PC-9 (cell line): ENCODE measurements around the gene RPL26. TPM values are rescaled to one million over a fixed set of nuclear protein-coding genes. Genes with fewer than 3 reads are reported as not detected.
"Not testable (repeated sequence)": the region's sequence is repeated elsewhere in the genome, so short reads cannot be mapped to it uniquely, and the experiment has no call there.

Experiments
- BruUV-seq: library from RNA; stranded (reverse); fragments of 400-500 nt; replicated peaks from 2 replicates; lab custom pipeline; 2021; lab: Mats Ljungman, UMichigan
- CTCF ChIA-PET: fragments of 300-600 bp; sonication (Branson Sonifier 250); formaldehyde crosslinking; loops from one replicate; lab custom pipeline; 2022; ENCODE audit warnings: antibody characterized with exemption; lab: Charles Lee
- POLR2A ChIA-PET: fragments of 300-600 bp; sonication (Branson Sonifier 250); formaldehyde crosslinking; loops from one replicate; lab custom pipeline; 2022; ENCODE audit warnings: antibody characterized with exemption; ENCODE audit not compliant: unreplicated experiment; lab: Charles Lee
- DNase-seq, 2 experiments: peaks; one replicate each; pipeline versions ENCODE4 v3.0.0 to v3.0.0-alpha.2; 2015 to 2022; ENCODE audit warnings: mixed read lengths in 1 of 2
- H2AFZ ChIP-seq: fragments of 200-600 bp; sonication (generic); 2 replicates; pipeline ENCODE4 v1.8.1; 2017; ENCODE audit warnings: antibody characterized with exemption
- H3F3A ChIP-seq: fragments of 200-600 bp; sonication (generic); 2 replicates; pipeline ENCODE4 v1.8.1; 2017; ENCODE audit warnings: antibody characterized with exemption, mild to moderate bottlenecking, low read depth; ENCODE audit not compliant: insufficient read depth
- H3K27ac ChIP-seq: fragments of 200-600 bp; sonication (generic); 2 replicates; pipeline ENCODE4 v1.6.1; 2016; ENCODE audit warnings: mixed run types
- H3K27me3 ChIP-seq: fragments of 200-600 bp; sonication (generic); 2 replicates; pipeline ENCODE4 v1.6.1; 2016; ENCODE audit warnings: low read depth, mixed run types; ENCODE audit not compliant: insufficient read depth
- H3K36me3 ChIP-seq: fragments of 200-600 bp; sonication (generic); 2 replicates; pipeline ENCODE4 v1.6.1; 2016; ENCODE audit warnings: low read depth, mixed run types
- H3K4me1 ChIP-seq: fragments of 200-600 bp; sonication (generic); replicated peaks from 2 replicates; pipeline ENCODE4 v1.6.1; 2016; ENCODE audit warnings: mixed run types; ENCODE audit not compliant: insufficient read depth
- H3K4me2 ChIP-seq: fragments of 200-600 bp; sonication (generic); 2 replicates; pipeline ENCODE4 v1.6.1; 2017; ENCODE audit warnings: mixed run types
- H3K4me3 ChIP-seq: fragments of 200-600 bp; sonication (generic); 2 replicates; pipeline ENCODE4 v1.6.1; 2016; ENCODE audit warnings: mixed run types
- H3K79me2 ChIP-seq: fragments of 200-600 bp; sonication (generic); 2 replicates; pipeline ENCODE4 v1.6.1; 2017; ENCODE audit warnings: low read depth, mixed run types
- H3K9me2 ChIP-seq: fragments of 200-600 bp; sonication (generic); 2 replicates; pipeline ENCODE4 v1.8.1; 2017; ENCODE audit warnings: mild to moderate bottlenecking; ENCODE audit not compliant: insufficient read depth
- H3K9me3 ChIP-seq: fragments of 200-600 bp; sonication (generic); 2 replicates; pipeline ENCODE4 v1.8.1; 2016; ENCODE audit warnings: low read depth; ENCODE audit not compliant: insufficient read depth
- H4K20me1 ChIP-seq: fragments of 200-600 bp; sonication (generic); 2 replicates; pipeline ENCODE4 v1.8.1; 2017; ENCODE audit not compliant: insufficient read depth
- CTCF ChIP-seq: fragments of 200-600 bp; sonication (generic); conservative IDR thresholded peaks from 2 replicates; pipeline ENCODE4 v1.6.1; 2017; ENCODE audit warnings: mixed run types, antibody characterized with exemption, mild to moderate bottlenecking, moderate library complexity
- EZH2 ChIP-seq: fragments of 200-600 bp; sonication (generic); IDR thresholded peaks from 2 replicates; pipeline ENCODE4 v1.8.0; 2017; ENCODE audit warnings: antibody characterized with exemption, low read depth
- intact Hi-C: fragments of 100-400 bp; cut with micrococcal nuclease; formaldehyde crosslinking; loops from one replicate; pipeline ENCODE4 v1.10.0; 2022; ENCODE audit not compliant: unreplicated experiment
- total RNA-seq: library from RNA; stranded (reverse); gene quantifications from 2 replicates; pipeline ENCODE4 v1.2.3, GENCODE V29; 2021

RPL26 gene
- total RNA-seq, 1 experiment from 2014 or later, result 2,519 TPM

GRCh38 chr17:8353736-8354135, 29.3 kb downstream of the RPL26 start:
- H3K9me3 ChIP-seq, result no peaks in the 10 kb centered on the region
- ChIA-PET POLR2A (no interaction called here), CTCF (no interaction called here)
- DNase-seq, result no peak
- intact Hi-C loops, result no loop called here
- H3K4me2 ChIP-seq, result no peak overlapping the region
- no peak overlapping the region for H3K4me3 ChIP-seq
- no peak overlapping the region for H3K27ac ChIP-seq
- H4K20me1 ChIP-seq, result no peaks in the 10 kb centered on the region
- no TSS peak for BruUV-seq
- TF ChIP-seq CTCF, result no peak
- no peak for TF ChIP-seq EZH2
- H3F3A ChIP-seq, result no peaks in the 10 kb centered on the region
- no peaks in the 10 kb centered on the region for H3K27me3 ChIP-seq
- H3K79me2 ChIP-seq, result no peaks in the 10 kb centered on the region
- no peaks in the 10 kb centered on the region for H3K36me3 ChIP-seq
- no peak overlapping the region for H2AFZ ChIP-seq
- H3K9me2 ChIP-seq, result no peaks in the 10 kb centered on the region
- no peaks in the 10 kb centered on the region for H3K4me1 ChIP-seq

- H3K9me2 ChIP-seq, result no peaks in the 10 kb centered on the region
- POLR2A ChIA-PET, result no interaction called here
- no peaks in the 10 kb centered on the region; the same call in 1 of the 2 replicates for H3K27me3 ChIP-seq
- no peak overlapping the region for H2AFZ ChIP-seq
- no peaks in the 10 kb centered on the region for H3K9me3 ChIP-seq
- no peaks in the 10 kb centered on the region for H3F3A ChIP-seq
- no peaks in the 10 kb centered on the region for H3K4me1 ChIP-seq
- H4K20me1 ChIP-seq, result no peaks in the 10 kb centered on the region
- no peak overlapping the region for H3K27ac ChIP-seq
- no peak for DNase-seq
- intact Hi-C loops, result no loop called here
- H3K4me3 ChIP-seq, result no peak overlapping the region
- no peaks in the 10 kb centered on the region for H3K36me3 ChIP-seq
- CTCF ChIA-PET, result no interaction called here
- BruUV-seq, result no TSS peak
- no peak overlapping the region for H3K4me2 ChIP-seq
- no peaks in the 10 kb centered on the region for H3K79me2 ChIP-seq
- TF ChIP-seq CTCF, result no peak
- TF ChIP-seq EZH2, result no peak
Observed at GRCh38 chr17:8350339-8350738, 32.7 kb downstream of the RPL26 start.

GRCh38 chr17:8347001-8347400, 36.0 kb downstream of the RPL26 start:
- BruUV-seq, H3K9me3 ChIP-seq, H3K36me3 ChIP-seq, H3K4me2 ChIP-seq, H3K79me2 ChIP-seq, intact Hi-C loops, H2AFZ ChIP-seq, H3F3A ChIP-seq, CTCF ChIA-PET, H3K27me3 ChIP-seq, H4K20me1 ChIP-seq, H3K4me3 ChIP-seq, H3K27ac ChIP-seq, DNase-seq, H3K4me1 ChIP-seq, H3K9me2 ChIP-seq: not testable (repeated sequence)
- POLR2A ChIA-PET, result interaction anchor here (0.6 kb wide), 1 partner anchor 863 kb away, joined by 4 read pairs; the partner anchor contains the start of gene POLR2A
